SK-N-SH treated with all-trans-retinoic acid at 6 μM for 48 hours (cell line): Measurements from ENCODE around the gene RAB13.
"Not testable (repeated sequence)": the region's sequence is repeated elsewhere in the genome, so short reads cannot be mapped to it uniquely, and the experiment has no call there.

Experiments
- ATAC-seq: fragments of 200-7000 bp; cut with Tn5 transposase; 3 replicates; pipeline ENCODE4 v1.9.1; 2020; ENCODE audit warnings: mild to moderate bottlenecking, moderate library complexity
- ARNTL ChIP-seq: fragments of 450-650 bp; formaldehyde crosslinking; IDR thresholded peaks from 2 replicates; pipeline ENCODE4 v1.5.0; 2020; ENCODE audit warnings: low read depth, mild to moderate bottlenecking, moderate library complexity, borderline replicate concordance
- BACH2 ChIP-seq: fragments of 250-450 bp; sonication (Bioruptor Pico); IDR thresholded peaks from 2 replicates; pipeline ENCODE4 v1.9.0; 2021; ENCODE audit warnings: mild to moderate bottlenecking, borderline replicate concordance
- CSDC2 ChIP-seq: fragments of 250-450 bp; sonication (Bioruptor Pico); IDR thresholded peaks from 2 replicates; pipeline ENCODE4 v1.5.0; 2020; ENCODE audit warnings: mild to moderate bottlenecking, moderate library complexity
- ESRRG ChIP-seq: fragments of 250-450 bp; sonication (Bioruptor Pico); IDR thresholded peaks from 2 replicates; pipeline ENCODE4 v1.6.1; 2021; ENCODE audit warnings: mild to moderate bottlenecking
- GLIS3 ChIP-seq: fragments of 250-450 bp; sonication (Bioruptor Pico); IDR thresholded peaks from 2 replicates; pipeline ENCODE4 v1.5.0; 2020; ENCODE audit warnings: mild to moderate bottlenecking, moderate library complexity
- ISL1 ChIP-seq: fragments of 250-450 bp; sonication (Bioruptor Pico); IDR thresholded peaks from 2 replicates; pipeline ENCODE4 v2.1.2; 2022; ENCODE audit warnings: mild to moderate bottlenecking, moderate library complexity
- OSR1 ChIP-seq: fragments of 250-450 bp; sonication (Bioruptor Pico); IDR thresholded peaks from 2 replicates; pipeline ENCODE4 v1.8.0; 2022; ENCODE audit warnings: moderate library complexity, mild to moderate bottlenecking, inconsistent platforms
- PPARA ChIP-seq: fragments of 250-450 bp; sonication (Bioruptor Pico); IDR thresholded peaks from 2 replicates; pipeline ENCODE4 v1.5.0; 2020; ENCODE audit warnings: mild to moderate bottlenecking, borderline replicate concordance
- RARB ChIP-seq: fragments of 250-450 bp; sonication (Bioruptor Pico); IDR thresholded peaks from 2 replicates; pipeline ENCODE4 v1.8.0; 2021; ENCODE audit warnings: mild to moderate bottlenecking, moderate library complexity
- SNAI2 ChIP-seq: fragments of 250-450 bp; sonication (Bioruptor Pico); IDR thresholded peaks from 2 replicates; pipeline ENCODE4 v1.5.0; 2020; ENCODE audit warnings: mild to moderate bottlenecking, moderate library complexity
- TCF4 ChIP-seq: fragments of 250-450 bp; sonication (Bioruptor Pico); IDR thresholded peaks from 2 replicates; pipeline ENCODE4 v1.8.0; 2021; ENCODE audit warnings: mild to moderate bottlenecking, moderate library complexity, borderline replicate concordance
- TOX ChIP-seq: fragments of 250-450 bp; sonication (Bioruptor Pico); IDR thresholded peaks from 2 replicates; pipeline ENCODE4 v1.8.0; 2021; ENCODE audit warnings: mild to moderate bottlenecking, moderate library complexity, borderline replicate concordance
- ZFP3 ChIP-seq: fragments of 250-450 bp; sonication (Bioruptor Pico); IDR thresholded peaks from 2 replicates; pipeline ENCODE4 v1.5.0; 2020; ENCODE audit warnings: mild to moderate bottlenecking, moderate library complexity
- ZFP30 ChIP-seq: fragments of 450-650 bp; formaldehyde crosslinking; IDR thresholded peaks from 2 replicates; pipeline ENCODE4 v1.5.0; 2022; ENCODE audit warnings: mild to moderate bottlenecking, moderate library complexity
- ZNF565 ChIP-seq: fragments of 450-650 bp; formaldehyde crosslinking; conservative IDR thresholded peaks from 2 replicates; pipeline ENCODE4 v1.5.0; 2020; ENCODE audit warnings: low read depth, mild to moderate bottlenecking, moderate library complexity
- ZNF70 ChIP-seq: fragments of 450-650 bp; formaldehyde crosslinking; IDR thresholded peaks from 2 replicates; pipeline ENCODE4 v1.5.0; 2020; ENCODE audit warnings: mild to moderate bottlenecking, moderate library complexity
- ZNF8 ChIP-seq: fragments of 450-650 bp; formaldehyde crosslinking; IDR thresholded peaks from 2 replicates; pipeline ENCODE4 v1.5.0; 2020; ENCODE audit warnings: mild to moderate bottlenecking, moderate library complexity
- TF ChIP-seq, protein P1 (sequence below): fragments of 250-450 bp; sonication (Bioruptor Pico); IDR thresholded peaks from 2 replicates; pipeline ENCODE4 v1.8.0; 2020; ENCODE audit warnings: mild to moderate bottlenecking, moderate library complexity, borderline replicate concordance
- TF ChIP-seq, protein P2 (sequence below): fragments of 250-450 bp; sonication (Bioruptor Pico); IDR thresholded peaks from 2 replicates; pipeline ENCODE4 v1.8.0; 2021; ENCODE audit warnings: low read depth, mild to moderate bottlenecking, moderate library complexity, borderline replicate concordance
- TF ChIP-seq, protein P3 (sequence below): fragments of 250-450 bp; sonication (Bioruptor Pico); IDR thresholded peaks from 2 replicates; pipeline ENCODE4 v1.5.1; 2021; ENCODE audit warnings: mild to moderate bottlenecking, moderate library complexity
- TF ChIP-seq, protein P4 (sequence below): fragments of 250-450 bp; sonication (Bioruptor Pico); IDR thresholded peaks from 2 replicates; pipeline ENCODE4 v1.5.0; 2020; ENCODE audit warnings: mild to moderate bottlenecking, moderate library complexity
- TF ChIP-seq, protein P5 (sequence below): fragments of 250-450 bp; sonication (Bioruptor Pico); IDR thresholded peaks from 2 replicates; pipeline ENCODE4 v1.5.1; 2020; ENCODE audit warnings: low read depth, mild to moderate bottlenecking, moderate library complexity

The RAB13 gene

DNA sequence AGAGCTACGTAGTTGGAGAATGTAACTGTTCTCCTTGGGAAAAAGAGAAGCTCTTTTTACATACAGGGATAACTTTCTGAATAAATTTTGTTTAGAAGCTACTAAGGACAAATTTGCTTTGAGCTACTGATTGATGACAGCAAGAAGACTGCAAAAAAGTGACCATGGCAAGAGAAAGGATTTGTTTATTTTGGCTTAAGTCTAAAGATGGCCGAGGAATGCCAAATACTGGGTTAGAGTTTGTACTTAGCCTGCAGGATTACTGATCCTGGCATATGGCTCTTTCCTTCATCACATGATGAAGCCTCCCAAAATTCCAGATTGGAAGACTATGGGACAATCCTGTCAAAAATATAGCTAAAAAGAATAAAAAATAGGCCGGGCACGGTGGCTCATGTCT lies 33.1 kb upstream of the RAB13 start:
- ATAC-seq: no peak
- TF ChIP-seq PPARA (no peak), RARB (no peak)
- TF ChIP-seq, protein P1, sequence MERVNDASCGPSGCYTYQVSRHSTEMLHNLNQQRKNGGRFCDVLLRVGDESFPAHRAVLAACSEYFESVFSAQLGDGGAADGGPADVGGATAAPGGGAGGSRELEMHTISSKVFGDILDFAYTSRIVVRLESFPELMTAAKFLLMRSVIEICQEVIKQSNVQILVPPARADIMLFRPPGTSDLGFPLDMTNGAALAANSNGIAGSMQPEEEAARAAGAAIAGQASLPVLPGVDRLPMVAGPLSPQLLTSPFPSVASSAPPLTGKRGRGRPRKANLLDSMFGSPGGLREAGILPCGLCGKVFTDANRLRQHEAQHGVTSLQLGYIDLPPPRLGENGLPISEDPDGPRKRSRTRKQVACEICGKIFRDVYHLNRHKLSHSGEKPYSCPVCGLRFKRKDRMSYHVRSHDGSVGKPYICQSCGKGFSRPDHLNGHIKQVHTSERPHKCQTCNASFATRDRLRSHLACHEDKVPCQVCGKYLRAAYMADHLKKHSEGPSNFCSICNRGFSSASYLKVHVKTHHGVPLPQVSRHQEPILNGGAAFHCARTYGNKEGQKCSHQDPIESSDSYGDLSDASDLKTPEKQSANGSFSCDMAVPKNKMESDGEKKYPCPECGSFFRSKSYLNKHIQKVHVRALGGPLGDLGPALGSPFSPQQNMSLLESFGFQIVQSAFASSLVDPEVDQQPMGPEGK (CRISPR knock-in tag): no peak

DNA sequence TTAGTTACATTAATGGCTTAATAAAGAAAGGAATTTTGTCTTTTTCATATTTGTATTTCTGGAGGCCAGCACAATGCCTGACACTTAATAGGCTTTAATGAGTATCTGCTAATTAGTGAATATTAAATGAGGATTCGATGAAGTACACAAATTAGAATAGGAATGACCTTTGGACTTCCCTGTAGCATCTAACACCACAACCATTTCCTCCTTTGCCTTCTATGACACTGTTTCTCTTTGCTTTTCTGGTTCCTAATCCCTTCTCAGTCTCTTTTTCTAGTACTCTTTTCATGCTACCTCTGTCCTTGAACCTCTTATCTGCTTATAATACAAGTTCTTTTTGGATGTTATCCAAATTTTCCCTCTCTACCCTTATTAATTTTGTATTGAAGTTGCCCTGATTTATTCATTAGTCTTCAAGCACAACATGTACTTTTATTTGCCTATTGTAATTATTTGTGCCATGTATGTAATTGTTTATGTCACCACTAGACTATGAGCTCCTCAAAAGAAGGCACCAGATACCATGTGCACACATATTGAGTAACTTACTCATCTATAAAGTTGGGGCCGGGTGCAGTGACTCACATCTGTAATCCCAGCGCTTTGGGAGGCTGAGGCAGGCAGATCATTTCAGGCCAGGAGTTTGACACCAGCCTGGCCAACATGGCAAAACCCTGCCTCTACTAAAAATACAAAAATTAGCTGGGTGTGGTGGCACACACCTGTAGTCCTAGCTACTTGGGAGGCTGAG lies 28.2 kb upstream of the RAB13 start:
- no peak for TF ChIP-seq OSR1 (CRISPR knock-in tag)
- TF ChIP-seq ZFP30 (CRISPR knock-in tag): no peak
- no peak for TF ChIP-seq ZFP3
- TF ChIP-seq, protein P2, sequence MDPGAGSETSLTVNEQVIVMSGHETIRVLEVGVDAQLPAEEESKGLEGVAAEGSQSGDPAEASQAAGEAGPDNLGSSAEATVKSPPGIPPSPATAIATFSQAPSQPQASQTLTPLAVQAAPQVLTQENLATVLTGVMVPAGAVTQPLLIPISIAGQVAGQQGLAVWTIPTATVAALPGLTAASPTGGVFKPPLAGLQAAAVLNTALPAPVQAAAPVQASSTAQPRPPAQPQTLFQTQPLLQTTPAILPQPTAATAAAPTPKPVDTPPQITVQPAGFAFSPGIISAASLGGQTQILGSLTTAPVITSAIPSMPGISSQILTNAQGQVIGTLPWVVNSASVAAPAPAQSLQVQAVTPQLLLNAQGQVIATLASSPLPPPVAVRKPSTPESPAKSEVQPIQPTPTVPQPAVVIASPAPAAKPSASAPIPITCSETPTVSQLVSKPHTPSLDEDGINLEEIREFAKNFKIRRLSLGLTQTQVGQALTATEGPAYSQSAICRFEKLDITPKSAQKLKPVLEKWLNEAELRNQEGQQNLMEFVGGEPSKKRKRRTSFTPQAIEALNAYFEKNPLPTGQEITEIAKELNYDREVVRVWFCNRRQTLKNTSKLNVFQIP (CRISPR knock-in tag): no peak
- TF ChIP-seq, protein P3, sequence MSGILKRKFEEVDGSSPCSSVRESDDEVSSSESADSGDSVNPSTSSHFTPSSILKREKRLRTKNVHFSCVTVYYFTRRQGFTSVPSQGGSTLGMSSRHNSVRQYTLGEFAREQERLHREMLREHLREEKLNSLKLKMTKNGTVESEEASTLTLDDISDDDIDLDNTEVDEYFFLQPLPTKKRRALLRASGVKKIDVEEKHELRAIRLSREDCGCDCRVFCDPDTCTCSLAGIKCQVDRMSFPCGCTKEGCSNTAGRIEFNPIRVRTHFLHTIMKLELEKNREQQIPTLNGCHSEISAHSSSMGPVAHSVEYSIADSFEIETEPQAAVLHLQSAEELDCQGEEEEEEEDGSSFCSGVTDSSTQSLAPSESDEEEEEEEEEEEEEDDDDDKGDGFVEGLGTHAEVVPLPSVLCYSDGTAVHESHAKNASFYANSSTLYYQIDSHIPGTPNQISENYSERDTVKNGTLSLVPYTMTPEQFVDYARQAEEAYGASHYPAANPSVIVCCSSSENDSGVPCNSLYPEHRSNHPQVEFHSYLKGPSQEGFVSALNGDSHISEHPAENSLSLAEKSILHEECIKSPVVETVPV: no peak
- no peak for TF ChIP-seq ESRRG (CRISPR knock-in tag)
- TF ChIP-seq PPARA: no peak
- no peak for TF ChIP-seq RARB
- TF ChIP-seq ZNF565 (CRISPR knock-in tag): no peak
- TF ChIP-seq TCF4: no peak
- TF ChIP-seq, protein P1 (CRISPR knock-in tag): no peak
- no peak for TF ChIP-seq GLIS3
- no peak for TF ChIP-seq ARNTL
- TF ChIP-seq TOX: no peak
- TF ChIP-seq, protein P4, sequence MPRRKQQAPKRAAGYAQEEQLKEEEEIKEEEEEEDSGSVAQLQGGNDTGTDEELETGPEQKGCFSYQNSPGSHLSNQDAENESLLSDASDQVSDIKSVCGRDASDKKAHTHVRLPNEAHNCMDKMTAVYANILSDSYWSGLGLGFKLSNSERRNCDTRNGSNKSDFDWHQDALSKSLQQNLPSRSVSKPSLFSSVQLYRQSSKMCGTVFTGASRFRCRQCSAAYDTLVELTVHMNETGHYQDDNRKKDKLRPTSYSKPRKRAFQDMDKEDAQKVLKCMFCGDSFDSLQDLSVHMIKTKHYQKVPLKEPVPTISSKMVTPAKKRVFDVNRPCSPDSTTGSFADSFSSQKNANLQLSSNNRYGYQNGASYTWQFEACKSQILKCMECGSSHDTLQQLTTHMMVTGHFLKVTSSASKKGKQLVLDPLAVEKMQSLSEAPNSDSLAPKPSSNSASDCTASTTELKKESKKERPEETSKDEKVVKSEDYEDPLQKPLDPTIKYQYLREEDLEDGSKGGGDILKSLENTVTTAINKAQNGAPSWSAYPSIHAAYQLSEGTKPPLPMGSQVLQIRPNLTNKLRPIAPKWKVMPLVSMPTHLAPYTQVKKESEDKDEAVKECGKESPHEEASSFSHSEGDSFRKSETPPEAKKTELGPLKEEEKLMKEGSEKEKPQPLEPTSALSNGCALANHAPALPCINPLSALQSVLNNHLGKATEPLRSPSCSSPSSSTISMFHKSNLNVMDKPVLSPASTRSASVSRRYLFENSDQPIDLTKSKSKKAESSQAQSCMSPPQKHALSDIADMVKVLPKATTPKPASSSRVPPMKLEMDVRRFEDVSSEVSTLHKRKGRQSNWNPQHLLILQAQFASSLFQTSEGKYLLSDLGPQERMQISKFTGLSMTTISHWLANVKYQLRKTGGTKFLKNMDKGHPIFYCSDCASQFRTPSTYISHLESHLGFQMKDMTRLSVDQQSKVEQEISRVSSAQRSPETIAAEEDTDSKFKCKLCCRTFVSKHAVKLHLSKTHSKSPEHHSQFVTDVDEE (CRISPR knock-in tag): no peak
- TF ChIP-seq ZNF70: no peak
- no peak for TF ChIP-seq SNAI2 (CRISPR knock-in tag)
- TF ChIP-seq CSDC2: no peak
- peak; percentile 71 for ATAC-seq

DNA sequence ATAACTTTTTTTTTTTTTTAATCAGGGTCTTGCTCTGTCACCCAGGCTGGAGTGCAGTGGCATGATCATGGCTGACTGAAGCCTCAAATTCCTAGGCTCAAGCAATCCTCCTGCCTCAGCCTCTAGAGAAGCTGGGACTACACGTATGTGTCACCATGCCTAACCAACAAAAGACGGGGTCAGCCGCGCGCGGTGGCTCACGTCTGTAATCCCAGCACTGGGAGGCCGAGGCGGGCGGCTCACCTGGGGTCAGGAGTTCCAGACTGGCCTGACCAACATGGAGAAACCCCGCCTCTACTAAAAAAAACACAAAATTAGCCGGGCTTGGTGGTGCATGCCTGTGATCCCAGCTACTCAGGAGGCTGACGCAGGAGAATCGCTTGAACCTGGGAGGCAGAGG lies 26.4 kb upstream of the RAB13 start:
- ATAC-seq: not testable (repeated sequence)

DNA sequence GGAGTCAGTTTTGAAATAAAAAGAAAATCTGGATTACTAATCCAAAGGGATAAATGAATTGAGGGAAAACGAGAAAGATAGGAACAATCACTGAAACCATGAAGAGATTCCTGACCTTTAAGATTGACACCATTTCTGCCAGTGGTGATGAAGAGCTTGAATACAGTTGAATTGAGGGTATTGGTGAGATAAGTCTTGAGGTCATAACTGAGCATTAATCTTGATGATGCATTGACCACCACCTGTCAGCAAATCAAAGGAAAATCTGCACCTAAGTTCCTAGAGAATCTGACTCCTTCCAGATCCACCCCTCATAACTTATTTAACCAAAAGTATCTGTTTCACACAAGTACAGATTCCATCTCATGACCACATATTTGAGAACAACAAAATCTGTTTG lies 26.0 kb upstream of the RAB13 start:
- ATAC-seq: no peak
- TF ChIP-seq, protein P3: no peak
- TF ChIP-seq ZFP30 (CRISPR knock-in tag) (no peak), RARB (no peak), PPARA (no peak), ZNF70 (no peak), ISL1 (CRISPR knock-in tag) (no peak), ZNF8 (CRISPR knock-in tag) (no peak), TCF4 (no peak), CSDC2 (no peak), ESRRG (CRISPR knock-in tag) (no peak), BACH2 (no peak)
- TF ChIP-seq, protein P5, sequence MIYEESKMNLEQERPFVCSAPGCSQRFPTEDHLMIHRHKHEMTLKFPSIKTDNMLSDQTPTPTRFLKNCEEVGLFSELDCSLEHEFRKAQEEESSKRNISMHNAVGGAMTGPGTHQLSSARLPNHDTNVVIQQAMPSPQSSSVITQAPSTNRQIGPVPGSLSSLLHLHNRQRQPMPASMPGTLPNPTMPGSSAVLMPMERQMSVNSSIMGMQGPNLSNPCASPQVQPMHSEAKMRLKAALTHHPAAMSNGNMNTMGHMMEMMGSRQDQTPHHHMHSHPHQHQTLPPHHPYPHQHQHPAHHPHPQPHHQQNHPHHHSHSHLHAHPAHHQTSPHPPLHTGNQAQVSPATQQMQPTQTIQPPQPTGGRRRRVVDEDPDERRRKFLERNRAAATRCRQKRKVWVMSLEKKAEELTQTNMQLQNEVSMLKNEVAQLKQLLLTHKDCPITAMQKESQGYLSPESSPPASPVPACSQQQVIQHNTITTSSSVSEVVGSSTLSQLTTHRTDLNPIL (CRISPR knock-in tag): no peak
